ENCODE results near the gene EFNA5.

The EFNA5 gene

GRCh38 chr5:107670087-107670931, 428 bp downstream of the EFNA5 start:
- Histone ChIP-seq H3K9ac (ENCODE audit: insufficient read length) (peak overlapping the region; percentile 74), H3K9me3 (ENCODE audit: low read depth, low read length) (no peaks in the 10 kb centered on the region), H3K36me3 (ENCODE audit: insufficient read depth, low read length) (no peaks in the 10 kb centered on the region), H3K4me3 (peak overlapping the region; percentile 91), H3K27ac (no peak overlapping the region)
- TF ChIP-seq EZH2 (IDR thresholded peaks at IDR 0.05) (no peak), POLR2AphosphoS5 (IDR thresholded peaks at IDR 0.05; ENCODE audit: borderline replicate concordance, low read depth, low read length) (peak; percentile 38; the same call in 1 of the 2 replicates)
- no peak for DNase-seq (ENCODE audit: low read depth, low spot score)

- Histone ChIP-seq H3K9ac (ENCODE audit: insufficient read length) (peak overlapping the region; percentile 74), H3K9me3 (ENCODE audit: low read depth, low read length) (no peaks in the 10 kb centered on the region), H3K36me3 (ENCODE audit: insufficient read depth, low read length) (no peaks in the 10 kb centered on the region), H3K4me3 (peak overlapping the region; percentile 91), H3K27ac (no peak overlapping the region)
- TF ChIP-seq POLR2AphosphoS5 (IDR thresholded peaks at IDR 0.05; ENCODE audit: borderline replicate concordance, low read depth, low read length) (no peak; the same call in 1 of the 2 replicates), EZH2 (IDR thresholded peaks at IDR 0.05) (no peak)
- DNase-seq (ENCODE audit: low read depth, low spot score): no peak
Measured at GRCh38 chr5:107669096-107670031, 1.4 kb downstream of the EFNA5 start.

- Histone ChIP-seq H3K9ac (ENCODE audit: insufficient read length) (no peak overlapping the region), H3K36me3 (ENCODE audit: insufficient read depth, low read length) (no peaks in the 10 kb centered on the region), H3K9me3 (ENCODE audit: low read depth, low read length) (no peaks in the 10 kb centered on the region), H3K4me3 (peak overlapping the region; percentile 91), H3K27ac (no peak overlapping the region)
- TF ChIP-seq POLR2AphosphoS5 (IDR thresholded peaks at IDR 0.05; ENCODE audit: borderline replicate concordance, low read depth, low read length) (no peak), FOXP2 (optimal IDR thresholded peaks at IDR 0.05; ENCODE audit: control extremely low read depth, extremely low read length, insufficient read depth) (no peak), EZH2 (IDR thresholded peaks at IDR 0.05) (no peak)
- DNase-seq (ENCODE audit: low read depth, low spot score): no peak
Measured at GRCh38 chr5:107668154-107669095, 2.3 kb downstream of the EFNA5 start.

GRCh38 chr5:107666051-107666655, 4.6 kb downstream of the EFNA5 start:
- Histone ChIP-seq H3K9ac (ENCODE audit: insufficient read length) (no peak overlapping the region), H3K9me3 (ENCODE audit: low read depth, low read length) (no peaks in the 10 kb centered on the region), H3K36me3 (ENCODE audit: insufficient read depth, low read length) (no peaks in the 10 kb centered on the region), H3K4me3 (no peak overlapping the region), H3K27ac (no peak overlapping the region)
- TF ChIP-seq EZH2 (IDR thresholded peaks at IDR 0.05) (no peak), POLR2AphosphoS5 (IDR thresholded peaks at IDR 0.05; ENCODE audit: borderline replicate concordance, low read depth, low read length) (no peak), FOXP2 (optimal IDR thresholded peaks at IDR 0.05; ENCODE audit: control extremely low read depth, extremely low read length, insufficient read depth) (no peak)
- no peak for DNase-seq (ENCODE audit: low read depth, low spot score)

GRCh38 chr5:107665036-107665570, 5.6 kb downstream of the EFNA5 start:
- Histone ChIP-seq H3K27ac (no peak overlapping the region), H3K4me3 (no peak overlapping the region), H3K9ac (ENCODE audit: insufficient read length) (no peak overlapping the region), H3K36me3 (ENCODE audit: insufficient read depth, low read length) (no peaks in the 10 kb centered on the region), H3K9me3 (ENCODE audit: low read depth, low read length) (no peaks in the 10 kb centered on the region)
- TF ChIP-seq POLR2AphosphoS5 (IDR thresholded peaks at IDR 0.05; ENCODE audit: borderline replicate concordance, low read depth, low read length): no peak
- no peak for TF ChIP-seq FOXP2 (optimal IDR thresholded peaks at IDR 0.05; ENCODE audit: control extremely low read depth, extremely low read length, insufficient read depth)
- no peak for TF ChIP-seq EZH2 (IDR thresholded peaks at IDR 0.05)
- no peak for DNase-seq (ENCODE audit: low read depth, low spot score)

GRCh38 chr5:107663697-107664096, 7.0 kb downstream of the EFNA5 start:
- H3K27ac ChIP-seq: no peak overlapping the region
- H3K9ac ChIP-seq (ENCODE audit: insufficient read length): no peak overlapping the region
- H3K36me3 ChIP-seq (ENCODE audit: insufficient read depth, low read length): no peaks in the 10 kb centered on the region
- H3K9me3 ChIP-seq (ENCODE audit: low read depth, low read length): no peaks in the 10 kb centered on the region
- no peak for DNase-seq (ENCODE audit: low read depth, low spot score)
- TF ChIP-seq EZH2 (IDR thresholded peaks at IDR 0.05): no peak
- no peak overlapping the region for H3K4me3 ChIP-seq

- Histone ChIP-seq H3K4me3 (no peak overlapping the region), H3K9ac (ENCODE audit: insufficient read length) (no peak overlapping the region), H3K36me3 (ENCODE audit: insufficient read depth, low read length) (no peaks in the 10 kb centered on the region), H3K9me3 (ENCODE audit: low read depth, low read length) (no peaks in the 10 kb centered on the region), H3K27ac (no peak overlapping the region)
- TF ChIP-seq EZH2 (IDR thresholded peaks at IDR 0.05) (no peak), POLR2AphosphoS5 (IDR thresholded peaks at IDR 0.05; ENCODE audit: borderline replicate concordance, low read depth, low read length) (no peak), FOXP2 (optimal IDR thresholded peaks at IDR 0.05; ENCODE audit: control extremely low read depth, extremely low read length, insufficient read depth) (no peak)
- no peak for DNase-seq (ENCODE audit: low read depth, low spot score)
Measured at GRCh38 chr5:107661650-107662044, 9.1 kb downstream of the EFNA5 start.

Measured in SK-N-MC (cell line).